Lung (tissue), 12 donors: Measurements from ENCODE around the gene TMEM185B. TPM values are rescaled to one million over a fixed set of nuclear protein-coding genes. Genes with fewer than 3 reads are reported as not detected.
A peak's percentile ranks its signal among the peaks of the same experiment; 100 is the strongest.

Experiments used
- ATAC-seq: fragments of 200-7000 bp; cut with Tn5 transposase; one replicate; pipeline ENCODE4 v1.9.1; 2020; ENCODE audit warnings: moderate number of reproducible peaks; ENCODE audit not compliant: insufficient read depth, low FRiP score
- DNase-seq, 3 donors: peaks; one replicate each; pipeline ENCODE4 v3.0.0-alpha.2; 2013 to 2017
- H3K27ac ChIP-seq, 2 donors: one replicate each; pipeline ENCODE4 v1.5.1; 2013; ENCODE audit warnings: mild to moderate bottlenecking in 2 of 2, moderate library complexity in 2 of 2, control low read depth in 1 of 2, inconsistent platforms in 1 of 2, low read depth in 1 of 2, low read length in 1 of 2
- H3K27me3 ChIP-seq, 3 donors: one replicate each; pipeline ENCODE4 v1.5.1; 2013; ENCODE audit warnings: low read length in 2 of 3; ENCODE audit not compliant: control insufficient read depth in 3 of 3, insufficient read depth in 3 of 3
- H3K36me3 ChIP-seq, 4 donors: one replicate each; pipeline ENCODE4 v1.5.1; 2013; ENCODE audit warnings: low read length in 4 of 4, mild to moderate bottlenecking in 1 of 4, moderate library complexity in 1 of 4; ENCODE audit not compliant: control insufficient read depth in 4 of 4, insufficient read depth in 4 of 4
- H3K4me1 ChIP-seq, 5 donors: one replicate each; pipeline ENCODE4 v1.5.1; 2013; ENCODE audit warnings: low read length in 5 of 5, mild to moderate bottlenecking in 2 of 5, moderate library complexity in 1 of 5; ENCODE audit not compliant: control insufficient read depth in 5 of 5, insufficient read depth in 5 of 5
- H3K4me3 ChIP-seq: one replicate; pipeline ENCODE4 v1.5.1; 2013; ENCODE audit warnings: mild to moderate bottlenecking, control low read depth, moderate library complexity
- H3K9ac ChIP-seq, 2 donors: one replicate each; pipeline ENCODE4 v1.5.1; 2013; ENCODE audit warnings: low read length in 2 of 2, control low read depth in 1 of 2; ENCODE audit not compliant: insufficient read depth in 1 of 2
- H3K9me3 ChIP-seq, 4 donors: one replicate each; pipeline ENCODE4 v1.5.1; 2013; ENCODE audit warnings: low read length in 3 of 4, mild to moderate bottlenecking in 1 of 4, moderate library complexity in 1 of 4; ENCODE audit not compliant: control insufficient read depth in 4 of 4, insufficient read depth in 3 of 4
- WGBS, 2 donors: extraction: QIAGEN DNeasy Blood & Tissue Kit; methylation state at CpG; one replicate each; pipeline ENCODE4 v1.1.7; 2013; 5-methylcytosine and 5-hydroxymethylcytosine counted together
- polyA plus RNA-seq, 2 donors: library from polyadenylated mRNA; stranded (reverse); fragments of 200-250 nt; gene quantifications; one replicate each; pipeline ENCODE4 v1.2.1, GENCODE V29; 2013
- total RNA-seq, 2 donors: library from RNA; depleted of rRNA in 1 of 2; stranded (reverse); fragments of >200 nt in 1 of 2; gene quantifications; one replicate each; pipeline ENCODE4 v1.2.1, GENCODE V29; 2014 to 2021
- TF ChIP-seq, protein P1 (sequence below): IDR thresholded peaks from 2 replicates; pipeline ENCODE4 v1.5.1; 2012; ENCODE audit warnings: mild to moderate bottlenecking; ENCODE audit errors: control extremely low read depth, extremely low read depth
- donor health status: control.
- donor health status: control.
- donor health status: Bipolar disorder and iron deficiency.
- donor health status: healthy.
- donor health status: DM: yes; HTN: yes; CAD: no.

The TMEM185B gene
- total and polyA plus RNA-seq, 4 donors = 6.5 to 35.2 (median 27.1) TPM

DNA sequence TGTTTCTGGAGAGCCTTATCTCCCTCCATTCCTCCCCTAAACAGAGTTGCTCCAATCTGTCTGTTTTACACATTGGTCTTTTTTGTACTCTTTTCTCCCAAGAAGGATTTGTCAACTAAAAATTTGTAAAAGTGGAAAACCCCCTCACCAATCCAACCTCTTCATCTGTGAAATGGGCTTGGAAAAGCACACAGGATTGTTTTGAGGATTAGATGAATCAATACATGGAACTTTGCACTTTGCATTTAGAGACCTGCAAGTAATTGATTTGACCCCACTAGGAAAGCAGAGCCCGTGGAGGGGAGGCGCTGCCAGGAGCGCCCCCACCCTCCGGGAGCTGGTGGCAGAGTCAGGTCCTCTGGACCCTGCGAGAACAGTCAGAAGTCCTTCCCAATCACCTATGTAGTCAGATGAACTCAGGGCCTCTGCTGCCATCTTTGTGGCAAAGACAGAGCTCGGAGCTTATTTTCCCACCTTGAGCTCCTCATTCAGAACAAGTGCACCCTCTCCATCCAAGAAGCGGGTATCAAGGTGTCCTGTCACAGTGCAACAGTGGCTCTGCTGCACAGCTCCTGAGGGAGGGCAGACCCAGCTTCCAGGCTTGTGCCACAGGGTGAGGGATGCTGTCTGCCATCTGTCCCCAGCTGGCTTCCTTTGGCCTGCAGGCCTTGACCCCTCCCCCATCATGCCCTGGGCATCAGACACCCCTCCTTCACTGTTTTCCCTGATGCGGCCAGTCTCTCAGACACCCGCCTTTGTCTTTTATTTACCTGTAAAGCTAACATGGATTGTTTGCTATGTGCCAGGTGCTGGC is 1.7 kb upstream of the TMEM185B start:
- H3K27ac ChIP-seq = no peak overlapping the region
- H3K4me3 ChIP-seq = no peak overlapping the region
- ATAC-seq = no peak
- peaks cover 0 to 8% (median 1%) of the 10 kb centered on the region in 4 donors for H3K9me3 ChIP-seq
- H3K9ac ChIP-seq = no peak overlapping the region
- DNase-seq = no peak
- TF ChIP-seq, protein P1, sequence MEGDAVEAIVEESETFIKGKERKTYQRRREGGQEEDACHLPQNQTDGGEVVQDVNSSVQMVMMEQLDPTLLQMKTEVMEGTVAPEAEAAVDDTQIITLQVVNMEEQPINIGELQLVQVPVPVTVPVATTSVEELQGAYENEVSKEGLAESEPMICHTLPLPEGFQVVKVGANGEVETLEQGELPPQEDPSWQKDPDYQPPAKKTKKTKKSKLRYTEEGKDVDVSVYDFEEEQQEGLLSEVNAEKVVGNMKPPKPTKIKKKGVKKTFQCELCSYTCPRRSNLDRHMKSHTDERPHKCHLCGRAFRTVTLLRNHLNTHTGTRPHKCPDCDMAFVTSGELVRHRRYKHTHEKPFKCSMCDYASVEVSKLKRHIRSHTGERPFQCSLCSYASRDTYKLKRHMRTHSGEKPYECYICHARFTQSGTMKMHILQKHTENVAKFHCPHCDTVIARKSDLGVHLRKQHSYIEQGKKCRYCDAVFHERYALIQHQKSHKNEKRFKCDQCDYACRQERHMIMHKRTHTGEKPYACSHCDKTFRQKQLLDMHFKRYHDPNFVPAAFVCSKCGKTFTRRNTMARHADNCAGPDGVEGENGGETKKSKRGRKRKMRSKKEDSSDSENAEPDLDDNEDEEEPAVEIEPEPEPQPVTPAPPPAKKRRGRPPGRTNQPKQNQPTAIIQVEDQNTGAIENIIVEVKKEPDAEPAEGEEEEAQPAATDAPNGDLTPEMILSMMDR = no peak
- H3K36me3 ChIP-seq = peaks cover 0 to 14% (median 2%) of the 10 kb centered on the region in 4 donors
- H3K4me1 ChIP-seq = peaks cover 3 to 17% (median 5%) of the 10 kb centered on the region in 5 donors
- 96% methylated on average over 9 of the region's 9 CpGs for WGBS, 2 donors
- peaks cover 0 to 2% (median 2%) of the 10 kb centered on the region in 3 donors for H3K27me3 ChIP-seq

DNA sequence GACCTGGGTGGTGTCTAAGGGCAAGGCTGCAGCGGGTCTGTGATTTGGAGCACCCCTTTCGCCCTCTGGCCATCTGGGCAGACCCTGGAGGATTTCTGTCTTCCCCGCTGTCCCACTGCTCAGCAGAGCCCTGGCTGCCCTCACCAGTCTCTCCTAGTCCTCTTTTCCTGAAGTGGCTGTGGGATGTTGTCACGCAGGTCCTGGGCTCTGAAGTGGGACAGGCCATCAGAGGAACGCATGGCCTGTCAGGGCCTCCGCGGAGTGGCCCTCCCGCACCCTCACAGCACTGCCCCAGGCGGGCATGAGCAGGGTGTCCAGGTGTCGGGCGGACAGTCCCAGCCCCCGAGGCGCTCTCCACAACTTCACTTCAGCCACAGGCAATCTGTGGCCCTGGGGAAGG is 1.1 kb upstream of the TMEM185B start:
- Histone ChIP-seq H3K4me1 (peaks cover 3 to 17% (median 5%) of the 10 kb centered on the region in 5 donors), H3K9me3 (peaks cover 0 to 8% (median 1%) of the 10 kb centered on the region in 4 donors), H3K27ac (no peak overlapping the region), H3K4me3 (no peak overlapping the region), H3K9ac (no peak overlapping the region), H3K27me3 (peaks cover 0 to 2% (median 2%) of the 10 kb centered on the region in 3 donors), H3K36me3 (peaks cover 0 to 19% (median 2%) of the 10 kb centered on the region in 4 donors)
- ATAC-seq (no peak), DNase-seq (no peak)
- TF ChIP-seq, protein P1 = no peak
- 87 to 96% methylated on average over 13 of the region's 13 CpGs for WGBS, 2 donors

DNA sequence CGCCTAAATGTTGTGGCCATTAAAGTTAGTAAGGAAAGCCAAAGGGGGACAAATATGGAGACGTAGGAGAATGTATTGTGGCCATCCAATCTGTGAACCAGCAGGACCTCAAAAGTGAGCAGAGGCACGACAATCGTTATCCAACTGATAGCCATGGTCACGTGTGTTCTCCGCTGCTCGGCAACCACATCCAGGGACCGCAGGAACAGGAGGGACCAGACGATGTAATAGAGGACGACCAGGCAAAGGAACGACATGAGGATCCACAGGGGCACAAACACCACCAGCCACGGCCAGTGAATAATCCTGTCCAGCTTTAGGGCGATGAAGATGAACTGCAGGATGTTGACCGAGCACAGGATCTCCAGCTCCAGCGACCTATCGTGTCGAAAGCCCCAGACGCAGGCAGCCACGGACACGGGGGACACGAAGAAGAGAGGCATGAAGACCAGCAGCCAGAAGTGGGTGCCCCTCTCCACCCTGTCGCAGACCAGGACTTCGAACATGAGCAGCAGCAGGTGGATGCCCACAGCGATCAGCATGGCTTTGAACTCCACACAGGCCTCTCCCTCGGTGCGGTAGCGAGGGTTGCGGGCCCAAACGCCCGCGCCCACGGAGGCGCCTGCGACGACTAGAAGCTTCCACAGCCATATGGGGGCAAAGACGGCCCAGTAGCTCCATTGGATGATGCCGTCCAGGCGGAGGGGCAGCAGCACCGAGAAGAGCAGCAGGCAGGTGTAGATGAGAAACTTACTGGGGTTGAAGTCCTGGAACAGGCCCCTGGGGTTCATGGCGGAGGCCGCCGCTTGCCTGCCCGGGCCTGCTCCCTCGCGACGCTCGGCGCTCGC is 790 bp downstream of the TMEM185B start:
- WGBS, 2 donors = 79 to 93% methylated on average over 41 to 49 of the region's 49 CpGs
- Histone ChIP-seq H3K27ac (peak overlapping the region; percentile 96 to 97), H3K9me3 (peaks cover 0 to 10% (median 1%) of the 10 kb centered on the region in 4 donors), H3K27me3 (no peaks in the 10 kb centered on the region), H3K36me3 (peaks cover 0 to 22% (median 8%) of the 10 kb centered on the region in 4 donors), H3K9ac (no peak overlapping the region), H3K4me1 (peaks cover 3 to 17% (median 5%) of the 10 kb centered on the region in 5 donors), H3K4me3 (peak overlapping the region; percentile 55)
- ATAC-seq (no peak), DNase-seq (no peak)
- TF ChIP-seq, protein P1 = no peak
